Measurements from ENCODE around the gene NEU2.

NEU2 gene

DNA sequence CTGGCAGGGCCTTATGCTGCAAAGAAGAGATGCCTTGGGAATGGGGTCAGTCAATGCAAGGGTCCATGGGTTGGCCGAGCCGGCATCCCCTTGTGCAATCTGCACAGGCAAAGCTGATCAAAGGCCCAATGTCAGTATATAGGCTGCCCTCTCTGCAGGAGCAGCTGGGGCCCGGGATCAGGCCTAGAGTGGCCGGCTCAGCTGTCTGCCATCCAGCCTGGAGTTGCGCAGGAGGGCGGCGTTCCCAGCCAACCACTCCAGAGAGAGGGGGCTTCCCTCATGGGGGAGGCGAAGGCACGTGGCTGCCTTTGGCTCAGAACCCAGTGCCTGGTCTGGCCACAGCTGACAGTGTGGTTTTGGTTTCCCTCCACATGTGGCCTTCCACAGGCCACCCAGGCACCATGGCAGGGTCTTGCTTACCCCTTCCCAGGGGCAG lies 31.5 kb downstream of the NEU2 start:
- no peak for TF ChIP-seq SIN3A (IDR thresholded peaks at IDR 0.05; ENCODE audit: borderline replicate concordance, insufficient read depth, low read length)
- no peak for TF ChIP-seq FOXP2 (optimal IDR thresholded peaks at IDR 0.05; ENCODE audit: borderline replicate concordance, extremely low read depth, extremely low read length, insufficient read depth)
- TF ChIP-seq TAF1 (IDR thresholded peaks at IDR 0.05; ENCODE audit: borderline replicate concordance, insufficient read depth, low read length) = no peak
- TF ChIP-seq REST (IDR thresholded peaks at IDR 0.05; ENCODE audit: insufficient read depth in 1 of 2, low read depth in 2 of 2, low read length in 2 of 2) = no peak
- TF ChIP-seq POLR2AphosphoS5 (IDR thresholded peaks at IDR 0.05; ENCODE audit: low read depth, low read length) = no peak

DNA sequence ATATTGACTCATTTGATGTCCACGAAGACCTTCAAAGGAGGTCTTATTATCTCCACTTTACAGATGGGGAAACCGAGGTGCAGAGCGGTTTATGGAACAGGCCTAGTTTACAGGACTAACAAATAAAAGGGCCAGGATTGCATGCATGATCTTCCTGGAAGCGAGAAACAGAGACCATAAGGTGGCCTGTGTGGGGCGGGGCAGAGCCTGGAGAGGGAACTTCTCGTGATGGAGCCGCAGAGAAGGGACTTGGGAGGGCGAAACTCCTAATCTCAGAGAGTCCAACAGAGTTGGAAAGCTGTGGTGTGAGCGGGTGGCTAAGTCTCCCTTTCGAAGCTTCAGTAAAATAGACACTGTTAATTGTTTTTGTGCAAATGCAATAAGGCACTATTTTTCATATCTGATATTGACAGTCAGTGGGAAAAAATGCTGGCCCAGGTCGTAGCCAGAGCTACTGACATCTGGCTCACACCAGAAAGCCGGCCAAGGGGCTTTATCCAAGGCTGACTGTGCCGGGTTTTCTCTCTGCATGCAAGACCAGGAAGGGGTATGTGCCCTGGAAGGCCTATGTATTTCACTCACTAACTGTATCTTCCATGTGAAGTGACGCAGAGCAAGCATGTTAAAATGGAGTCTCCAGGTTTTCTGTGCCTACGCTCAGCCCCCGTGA lies 32.2 kb downstream of the NEU2 start:
- TF ChIP-seq FOXP2 (optimal IDR thresholded peaks at IDR 0.05; ENCODE audit: borderline replicate concordance, extremely low read depth, extremely low read length, insufficient read depth) (no peak), TAF1 (IDR thresholded peaks at IDR 0.05; ENCODE audit: borderline replicate concordance, insufficient read depth, low read length) (no peak), POLR2AphosphoS5 (IDR thresholded peaks at IDR 0.05; ENCODE audit: low read depth, low read length) (no peak), SIN3A (IDR thresholded peaks at IDR 0.05; ENCODE audit: borderline replicate concordance, insufficient read depth, low read length) (no peak), REST (IDR thresholded peaks at IDR 0.05; ENCODE audit: insufficient read depth in 1 of 2, low read depth in 2 of 2, low read length in 2 of 2) (no peak)

GRCh38 chr2:233065954-233066470 lies 33.5 kb downstream of the NEU2 start:
- TF ChIP-seq REST (IDR thresholded peaks at IDR 0.05; ENCODE audit: insufficient read depth in 1 of 2, low read depth in 2 of 2, low read length in 2 of 2) (no peak), FOXP2 (optimal IDR thresholded peaks at IDR 0.05; ENCODE audit: borderline replicate concordance, extremely low read depth, extremely low read length, insufficient read depth) (no peak), TAF1 (IDR thresholded peaks at IDR 0.05; ENCODE audit: borderline replicate concordance, insufficient read depth, low read length) (no peak), POLR2AphosphoS5 (IDR thresholded peaks at IDR 0.05; ENCODE audit: low read depth, low read length) (no peak), SIN3A (IDR thresholded peaks at IDR 0.05; ENCODE audit: borderline replicate concordance, insufficient read depth, low read length) (no peak)

DNA sequence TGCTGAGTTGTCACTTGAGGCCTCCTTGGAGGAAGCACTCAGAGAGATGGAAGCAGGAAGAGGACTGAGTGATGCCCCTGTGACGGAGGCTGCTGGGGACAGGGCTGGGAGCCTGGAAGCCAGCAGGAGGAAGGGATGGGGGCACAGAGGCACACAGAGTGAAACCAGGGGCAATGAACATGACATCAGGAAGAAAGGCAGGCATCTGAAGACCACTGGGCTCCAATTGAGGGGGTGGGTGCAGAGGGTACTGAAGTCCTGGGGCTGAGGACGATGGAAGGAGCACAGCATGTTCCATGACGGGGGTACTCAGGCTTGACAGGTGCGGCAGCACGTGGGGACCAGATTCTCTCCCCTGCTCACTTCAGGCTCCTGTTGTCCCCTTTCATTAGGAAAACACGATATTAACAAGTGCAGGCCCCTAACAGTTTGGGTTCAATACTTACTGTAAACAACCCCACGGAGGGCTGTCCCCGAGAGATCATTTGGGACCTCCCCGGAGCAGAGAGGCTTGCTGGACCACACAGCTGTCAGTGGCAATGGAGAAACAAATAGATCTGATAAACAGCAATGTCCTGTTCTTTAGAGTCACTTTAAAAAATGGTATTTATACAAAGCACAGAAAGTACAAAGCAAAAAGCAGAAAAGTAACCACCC lies 36.4 kb downstream of the NEU2 start:
- TF ChIP-seq SIN3A (IDR thresholded peaks at IDR 0.05; ENCODE audit: borderline replicate concordance, insufficient read depth, low read length) (no peak), FOXP2 (optimal IDR thresholded peaks at IDR 0.05; ENCODE audit: borderline replicate concordance, extremely low read depth, extremely low read length, insufficient read depth) (no peak), TAF1 (IDR thresholded peaks at IDR 0.05; ENCODE audit: borderline replicate concordance, insufficient read depth, low read length) (no peak), REST (IDR thresholded peaks at IDR 0.05; ENCODE audit: insufficient read depth in 1 of 2, low read depth in 2 of 2, low read length in 2 of 2) (no peak), POLR2AphosphoS5 (IDR thresholded peaks at IDR 0.05; ENCODE audit: low read depth, low read length) (no peak)
